ENCODE results near the gene PPIG. TPM values are rescaled to one million over a fixed set of nuclear protein-coding genes. Genes with fewer than 3 reads are reported as not detected.
A peak's percentile ranks its signal among the peaks of the same experiment; 100 is the strongest.
"Not testable (repeated sequence)": the region's sequence is repeated elsewhere in the genome, so short reads cannot be mapped to it uniquely, and the experiment has no call there.

Gene PPIG
- total and polyA plus RNA-seq, 9 of the 15 experiments (the other 6 are each of a cell fraction or from before 2014, with no cell fraction given) = 52.5 to 166 (median 124) TPM

DNA sequence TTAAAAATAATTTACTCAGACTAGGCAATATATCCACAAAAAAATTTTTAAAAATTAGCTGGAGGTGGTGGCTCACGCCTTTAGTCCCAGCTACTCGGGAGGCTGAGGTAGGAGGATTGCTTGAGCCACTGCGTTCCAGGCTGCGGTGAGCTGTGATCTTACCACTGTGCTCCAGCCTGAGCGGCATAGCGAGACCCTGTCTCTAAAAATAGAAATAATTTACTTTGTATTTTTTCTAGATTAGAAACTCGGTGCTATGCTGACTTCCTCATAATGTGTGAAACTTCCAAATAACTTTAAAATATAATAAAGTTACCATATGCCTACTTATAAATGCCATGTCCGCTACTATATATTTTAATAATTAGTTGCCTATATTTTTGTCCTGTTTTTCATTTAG, 6.7 kb downstream of the PPIG start:
- 92% methylated on average over 8 of the region's 8 CpGs for WGBS (ENCODE audit: insufficient coverage, low coverage, missing lambda C conversion rate)
- no peak overlapping the region for H2AFZ ChIP-seq (ENCODE audit: low read depth, low read length)
- H3K27ac ChIP-seq (ENCODE audit: extremely low read depth, low read depth, low read length) = no peak overlapping the region
- in situ Hi-C loops (cut with MboI) (no loop called here), intact Hi-C loops (cut with micrococcal nuclease) (no loop called here)
- H3K4me1 ChIP-seq (replicated peaks in 1 of 2; ENCODE audit: control insufficient read depth in 2 of 2, insufficient read depth in 2 of 2, low read length in 2 of 2) = peaks cover 4 to 7% of the 10 kb centered on the region in 2 experiments; a peak in 3 of 5 replicates
- CTCF ChIA-PET (ENCODE audit: low intra/inter-chr PET ratio) = no interaction called here
- peaks cover 99% of the 10 kb centered on the region for H3K79me2 ChIP-seq (ENCODE audit: control insufficient read depth, insufficient read depth, low read length)
- DNase-seq (ENCODE audit: extremely low read depth in 1 of 4, low spot score in 3 of 4) (no peak), FAIRE-seq (no peak), ATAC-seq (peak; percentile 15; the same call in 2 of the 3 replicates)
- no peak overlapping the region for H3K4me3 ChIP-seq
- no TSS peak for BruUV-seq (replicated peaks)
- H3K9ac ChIP-seq (ENCODE audit: insufficient read depth in 1 of 2, low read depth in 2 of 2, low read length in 2 of 2) = no peak overlapping the region
- H4K20me1 ChIP-seq (replicated peaks; ENCODE audit: control insufficient read depth, insufficient read depth, low read length) = 0 out of 2 replicates have a peak, but pooled peaks cover 5% of the 10 kb centered on the region
- no peaks in the 10 kb centered on the region for H3K27me3 ChIP-seq (ENCODE audit: control insufficient read depth in 2 of 2, insufficient read depth in 2 of 2, low read length in 2 of 2)
- peaks cover 42% of the 10 kb centered on the region for H3K36me3 ChIP-seq (ENCODE audit: control insufficient read depth, insufficient read depth, low read length)
- POLR2A ChIA-PET = interaction anchor here (0.6 to 1.6 kb wide), 5 partner anchors 11 to 138 kb away, joined by 3 to 4 read pairs (median 3); no protein-coding TSS in a partner anchor
- H3K4me2 ChIP-seq (ENCODE audit: insufficient read depth, low read length) = no peak overlapping the region
- TF ChIP-seq ZFP36 (IDR thresholded peaks at IDR 0.05; ENCODE audit: low read depth, low read length, partially characterized antibody) (no peak), RBFOX2 (IDR thresholded peaks at IDR 0.05; ENCODE audit: low read depth, low read length) (0 out of 2 replicates have a peak, but pooled peaks have one; percentile 10), MEF2A (IDR thresholded peaks at IDR 0.05; ENCODE audit: control insufficient read depth, low read depth, low read length) (peak; percentile 34; the same call in 1 of the 2 replicates)
- H3K9me1 ChIP-seq (ENCODE audit: control insufficient read depth, insufficient read depth, low read length) = no peaks in the 10 kb centered on the region
- H3K9me3 ChIP-seq (replicated peaks; ENCODE audit: control insufficient read depth, insufficient read depth, low read depth, low read length) = no peaks in the 10 kb centered on the region

DNA sequence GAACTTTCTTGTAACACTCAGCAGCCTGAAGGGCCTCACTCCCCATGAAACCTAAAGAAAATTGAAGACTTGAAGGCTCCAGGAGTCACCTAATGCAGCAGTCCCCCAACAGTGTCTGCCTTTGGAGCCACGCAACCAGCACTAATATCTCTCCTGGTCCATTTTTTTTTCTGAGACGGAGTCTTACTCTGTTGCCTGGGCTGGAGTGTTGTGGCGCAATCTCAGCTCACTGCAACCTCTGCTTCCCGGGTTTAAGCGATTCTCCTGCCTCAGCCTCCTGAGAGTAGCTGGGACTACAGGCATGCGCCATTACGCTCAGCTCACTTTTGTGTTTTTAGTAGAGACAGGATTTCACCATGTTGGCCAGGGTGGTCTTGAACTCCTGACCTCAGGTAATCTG, 12.4 kb downstream of the PPIG start:
- H3K9me3 ChIP-seq (replicated peaks; ENCODE audit: control insufficient read depth, insufficient read depth, low read depth, low read length); BruUV-seq (replicated peaks); FAIRE-seq; H3K9me1 ChIP-seq (ENCODE audit: control insufficient read depth, insufficient read depth, low read length); H3K27me3 ChIP-seq (ENCODE audit: control insufficient read depth in 2 of 2, insufficient read depth in 2 of 2, low read length in 2 of 2); H3K4me2 ChIP-seq (ENCODE audit: insufficient read depth, low read length); intact Hi-C loops (cut with micrococcal nuclease); H3K4me3 ChIP-seq; H3K4me1 ChIP-seq (replicated peaks in 1 of 2; ENCODE audit: control insufficient read depth in 2 of 2, insufficient read depth in 2 of 2, low read length in 2 of 2); H2AFZ ChIP-seq (ENCODE audit: low read depth, low read length); H3K27ac ChIP-seq (ENCODE audit: extremely low read depth, low read depth, low read length); CTCF ChIA-PET (ENCODE audit: low intra/inter-chr PET ratio); in situ Hi-C loops (cut with MboI); DNase-seq (ENCODE audit: extremely low read depth in 1 of 4, low spot score in 3 of 4); H4K20me1 ChIP-seq (replicated peaks; ENCODE audit: control insufficient read depth, insufficient read depth, low read length); TF ChIP-seq CEBPG (CRISPR knock-in tag; IDR thresholded peaks at IDR 0.05): not testable (repeated sequence)
- ATAC-seq = peak; percentile 44
- 84% methylated on average over 7 of the region's 7 CpGs for WGBS (ENCODE audit: insufficient coverage, low coverage, missing lambda C conversion rate)
- H3K36me3 ChIP-seq (ENCODE audit: control insufficient read depth, insufficient read depth, low read length) = peaks cover 36% of the 10 kb centered on the region
- peaks cover 99% of the 10 kb centered on the region for H3K79me2 ChIP-seq (ENCODE audit: control insufficient read depth, insufficient read depth, low read length)
- H3K9ac ChIP-seq (ENCODE audit: insufficient read depth in 1 of 2, low read depth in 2 of 2, low read length in 2 of 2) = peak overlapping the region in 1 of 2 experiments; percentile 37; a peak in 1 of 4 replicates
- peak; percentile 57 for TF ChIP-seq CEBPB (tag; IDR thresholded peaks at IDR 0.05)
- TF ChIP-seq KDM1A (IDR thresholded peaks at IDR 0.05) = peak in 1 of 2 experiments; percentile 32; a peak in 1 of 4 replicates
- TF ChIP-seq CEBPG (tag; conservative IDR thresholded peaks at IDR 0.05 in 1 of 2, IDR thresholded peaks at IDR 0.05 in 1 of 2) = peak in 1 of 2 experiments; percentile 33; a peak in 1 of 4 replicates
- POLR2A ChIA-PET = interaction anchor here (0.5 to 2.8 kb wide), 8 partner anchors 8 to 33 kb away, joined by 3 to 13 read pairs (median 4); partner anchors contain the start of genes FASTKD1 and PPIG
